Tibial nerve (tissue), 4 donors: ENCODE measurements around the gene TRIM28. TPM values are rescaled to one million over a fixed set of nuclear protein-coding genes. Genes with fewer than 3 reads are reported as not detected.

Source experiments
- DNase-seq, 2 donors: peaks; one replicate each; pipeline ENCODE4 v3.0.0-alpha.2; 2019; ENCODE audit warnings: low spot score in 2 of 2
- H3K27ac ChIP-seq, 4 donors: fragments of 200-600 bp; sonication (generic) in 3 of 4; one replicate each; pipeline ENCODE4 v1.5.1; 2017 to 2019; ENCODE audit warnings: mild to moderate bottlenecking in 1 of 4
- H3K27me3 ChIP-seq, 2 donors: fragments of 200-600 bp; sonication (generic) in 1 of 2; one replicate each; pipeline versions ENCODE4 v1.5.1 to v1.6.0; 2017 to 2019
- H3K36me3 ChIP-seq, 3 donors: fragments of 200-600 bp; sonication (generic); one replicate each; pipeline ENCODE4 v1.5.1; 2018 to 2019
- H3K4me1 ChIP-seq, 4 donors: fragments of 200-600 bp; sonication (generic) in 3 of 4; one replicate each; pipeline ENCODE4 v1.5.1; 2017 to 2019
- H3K4me3 ChIP-seq, 4 donors: fragments of 200-600 bp; sonication (generic) in 3 of 4; one replicate each; pipeline ENCODE4 v1.5.1; 2017 to 2019; ENCODE audit warnings: mild to moderate bottlenecking in 1 of 4, moderate library complexity in 1 of 4
- H3K9me3 ChIP-seq, 4 donors: fragments of 200-600 bp; sonication (generic) in 3 of 4; one replicate each; pipeline ENCODE4 v1.5.1; 2017 to 2019
- CTCF ChIP-seq, 5 experiments: fragments of 200-600 bp in 3 of 5; fragments of 450-650 bp in 2 of 5; sonication (generic) in 3 of 5; IDR thresholded peaks; one replicate each; pipeline ENCODE4 v1.5.1; 2016 to 2019; ENCODE audit warnings: antibody characterized with exemption in 5 of 5, mild to moderate bottlenecking in 3 of 5, moderate library complexity in 2 of 5
- EP300 ChIP-seq, 2 donors: sonication (generic); formaldehyde crosslinking; IDR thresholded peaks; one replicate each; pipeline ENCODE4 v1.6.1; 2017; ENCODE audit warnings: antibody characterized with exemption in 2 of 2, mild to moderate bottlenecking in 1 of 2
- POLR2A ChIP-seq, 2 donors: fragments of 450-650 bp; IDR thresholded peaks; one replicate each; pipeline ENCODE4 v1.6.1; 2017; ENCODE audit warnings: antibody characterized with exemption in 2 of 2, mild to moderate bottlenecking in 2 of 2, moderate library complexity in 2 of 2
- WGBS, 2 donors: methylation state at CpG; one replicate each; pipeline ENCODE4 v1.1.5; 2018; 5-methylcytosine and 5-hydroxymethylcytosine counted together
- total RNA-seq, 4 donors: library from RNA; depleted of rRNA; stranded (reverse); fragments of >200 nt; gene quantifications; one replicate each; pipeline ENCODE4 v1.1.0, GENCODE V29; 2016

TRIM28 gene
- total RNA-seq, 4 donors from 2014 or later = 136 to 299 (median 159) TPM

- Histone ChIP-seq H3K36me3 (peaks cover 8 to 46% (median 35%) of the 10 kb centered on the region in 3 donors), H3K4me3 (peak overlapping the region; percentile 73 to 99 (median 90)), H3K27ac (peak overlapping the region in 1 of 4 donors; percentile 94), H3K4me1 (peaks cover 0 to 40% (median 23%) of the 10 kb centered on the region in 4 donors), H3K27me3 (no peaks in the 10 kb centered on the region), H3K9me3 (no peaks in the 10 kb centered on the region)
- DNase-seq = no peak
- TF ChIP-seq CTCF (IDR thresholded peaks at IDR 0.05) = no peak
- no peak for TF ChIP-seq POLR2A (IDR thresholded peaks at IDR 0.05)
- no peak for TF ChIP-seq EP300 (IDR thresholded peaks at IDR 0.05)
- 22 to 30% methylated on average over 1 of the region's 1 CpG for WGBS, 2 donors
These were observed 2.2 kb downstream of the TRIM28 start for GRCh38 chr19:58546019-58546530.

GRCh38 chr19:58547323-58548312 is 3.8 kb downstream of the TRIM28 start:
- Histone ChIP-seq H3K36me3 (peaks cover 8 to 61% (median 42%) of the 10 kb centered on the region in 3 donors), H3K27me3 (no peaks in the 10 kb centered on the region), H3K9me3 (no peaks in the 10 kb centered on the region), H3K27ac (no peak overlapping the region), H3K4me3 (no peak overlapping the region), H3K4me1 (peaks cover 0 to 40% (median 23%) of the 10 kb centered on the region in 4 donors)
- DNase-seq = no peak
- TF ChIP-seq CTCF (IDR thresholded peaks at IDR 0.05) (no peak), EP300 (IDR thresholded peaks at IDR 0.05) (no peak), POLR2A (IDR thresholded peaks at IDR 0.05) (no peak)
- 82 to 84% methylated on average over 18 of the region's 18 CpGs for WGBS, 2 donors

- H3K4me1 ChIP-seq = peaks cover 0 to 47% (median 29%) of the 10 kb centered on the region in 4 donors
- H3K4me3 ChIP-seq = no peak overlapping the region
- no peak for DNase-seq
- no peak for TF ChIP-seq POLR2A (IDR thresholded peaks at IDR 0.05)
- no peak for TF ChIP-seq CTCF (IDR thresholded peaks at IDR 0.05)
- TF ChIP-seq EP300 (IDR thresholded peaks at IDR 0.05) = no peak
- WGBS, 2 donors = 83 to 94% methylated on average over 10 to 18 of the region's 20 CpGs
- H3K36me3 ChIP-seq = peaks cover 8 to 74% (median 42%) of the 10 kb centered on the region in 3 donors
- no peak overlapping the region for H3K27ac ChIP-seq
- H3K9me3 ChIP-seq = no peaks in the 10 kb centered on the region
- no peaks in the 10 kb centered on the region for H3K27me3 ChIP-seq
These were observed 5.2 kb downstream of the TRIM28 start for GRCh38 chr19:58548859-58549663.

GRCh38 chr19:58549664-58550361 is 5.9 kb downstream of the TRIM28 start:
- Histone ChIP-seq H3K27me3 (no peaks in the 10 kb centered on the region), H3K27ac (no peak overlapping the region), H3K36me3 (peaks cover 8 to 74% (median 42%) of the 10 kb centered on the region in 3 donors), H3K9me3 (no peaks in the 10 kb centered on the region), H3K4me3 (no peak overlapping the region), H3K4me1 (peaks cover 0 to 50% (median 32%) of the 10 kb centered on the region in 4 donors)
- no peak for DNase-seq
- WGBS, 2 donors = 82 to 86% methylated on average over 10 to 11 of the region's 11 CpGs
- TF ChIP-seq POLR2A (IDR thresholded peaks at IDR 0.05) = no peak
- TF ChIP-seq CTCF (IDR thresholded peaks at IDR 0.05) = no peak
- no peak for TF ChIP-seq EP300 (IDR thresholded peaks at IDR 0.05)
